Measurements from ENCODE around the gene ACADSB. TPM values are rescaled to one million over a fixed set of nuclear protein-coding genes. Genes with fewer than 3 reads are reported as not detected.

The ACADSB gene
- total RNA-seq, 1 experiment from 2014 or later = 12.8 TPM

DNA sequence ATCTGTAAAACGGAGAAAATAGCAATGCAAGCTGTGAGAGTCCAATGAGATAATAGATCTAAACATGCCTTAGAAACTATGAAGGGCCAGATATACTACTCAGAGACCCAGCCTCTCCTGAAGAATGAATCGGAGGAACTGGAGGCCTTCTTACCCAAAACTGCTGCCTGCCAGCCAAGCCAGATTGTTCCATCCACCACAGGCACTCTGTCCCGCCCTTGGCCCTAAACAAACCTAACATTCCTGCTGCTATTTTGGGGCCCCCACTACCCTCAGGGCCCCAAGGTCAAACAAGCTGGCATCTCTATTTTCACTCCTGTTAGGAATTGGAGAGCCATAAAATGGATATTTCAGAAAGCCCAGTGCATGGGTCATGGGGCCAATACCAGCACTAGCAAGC is 79.0 kb downstream of the ACADSB start:
- CTCF ChIA-PET = no interaction called here
- H3K79me2 ChIP-seq (ENCODE audit: low read depth) = no peaks in the 10 kb centered on the region
- no TSS peak for BruUV-seq (replicated peaks)
- no peak overlapping the region for H3K4me3 ChIP-seq
- TF ChIP-seq EZH2 (IDR thresholded peaks at IDR 0.05; ENCODE audit: low read depth) = no peak
- TF ChIP-seq, protein P1, sequence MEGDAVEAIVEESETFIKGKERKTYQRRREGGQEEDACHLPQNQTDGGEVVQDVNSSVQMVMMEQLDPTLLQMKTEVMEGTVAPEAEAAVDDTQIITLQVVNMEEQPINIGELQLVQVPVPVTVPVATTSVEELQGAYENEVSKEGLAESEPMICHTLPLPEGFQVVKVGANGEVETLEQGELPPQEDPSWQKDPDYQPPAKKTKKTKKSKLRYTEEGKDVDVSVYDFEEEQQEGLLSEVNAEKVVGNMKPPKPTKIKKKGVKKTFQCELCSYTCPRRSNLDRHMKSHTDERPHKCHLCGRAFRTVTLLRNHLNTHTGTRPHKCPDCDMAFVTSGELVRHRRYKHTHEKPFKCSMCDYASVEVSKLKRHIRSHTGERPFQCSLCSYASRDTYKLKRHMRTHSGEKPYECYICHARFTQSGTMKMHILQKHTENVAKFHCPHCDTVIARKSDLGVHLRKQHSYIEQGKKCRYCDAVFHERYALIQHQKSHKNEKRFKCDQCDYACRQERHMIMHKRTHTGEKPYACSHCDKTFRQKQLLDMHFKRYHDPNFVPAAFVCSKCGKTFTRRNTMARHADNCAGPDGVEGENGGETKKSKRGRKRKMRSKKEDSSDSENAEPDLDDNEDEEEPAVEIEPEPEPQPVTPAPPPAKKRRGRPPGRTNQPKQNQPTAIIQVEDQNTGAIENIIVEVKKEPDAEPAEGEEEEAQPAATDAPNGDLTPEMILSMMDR (conservative IDR thresholded peaks at IDR 0.05) = no peak
- intact Hi-C loops (cut with micrococcal nuclease; ENCODE audit: unreplicated experiment) = no loop called here
- H2AFZ ChIP-seq = no peak overlapping the region
- H3K9me3 ChIP-seq (ENCODE audit: insufficient read depth, low read depth) = no peaks in the 10 kb centered on the region
- H4K20me1 ChIP-seq (ENCODE audit: insufficient read depth) = no peaks in the 10 kb centered on the region
- no peak overlapping the region for H3K4me2 ChIP-seq
- H3K36me3 ChIP-seq (ENCODE audit: low read depth) = no peaks in the 10 kb centered on the region
- POLR2A ChIA-PET (ENCODE audit: unreplicated experiment) = no interaction called here
- no peak overlapping the region for H3K27ac ChIP-seq
- no peaks in the 10 kb centered on the region for H3F3A ChIP-seq (ENCODE audit: insufficient read depth, low read depth)
- DNase-seq = no peak
- no peaks in the 10 kb centered on the region for H3K9me2 ChIP-seq (ENCODE audit: insufficient read depth)
- H3K4me1 ChIP-seq (replicated peaks; ENCODE audit: insufficient read depth) = no peaks in the 10 kb centered on the region
- peaks cover 15% of the 10 kb centered on the region for H3K27me3 ChIP-seq (ENCODE audit: insufficient read depth, low read depth)

DNA sequence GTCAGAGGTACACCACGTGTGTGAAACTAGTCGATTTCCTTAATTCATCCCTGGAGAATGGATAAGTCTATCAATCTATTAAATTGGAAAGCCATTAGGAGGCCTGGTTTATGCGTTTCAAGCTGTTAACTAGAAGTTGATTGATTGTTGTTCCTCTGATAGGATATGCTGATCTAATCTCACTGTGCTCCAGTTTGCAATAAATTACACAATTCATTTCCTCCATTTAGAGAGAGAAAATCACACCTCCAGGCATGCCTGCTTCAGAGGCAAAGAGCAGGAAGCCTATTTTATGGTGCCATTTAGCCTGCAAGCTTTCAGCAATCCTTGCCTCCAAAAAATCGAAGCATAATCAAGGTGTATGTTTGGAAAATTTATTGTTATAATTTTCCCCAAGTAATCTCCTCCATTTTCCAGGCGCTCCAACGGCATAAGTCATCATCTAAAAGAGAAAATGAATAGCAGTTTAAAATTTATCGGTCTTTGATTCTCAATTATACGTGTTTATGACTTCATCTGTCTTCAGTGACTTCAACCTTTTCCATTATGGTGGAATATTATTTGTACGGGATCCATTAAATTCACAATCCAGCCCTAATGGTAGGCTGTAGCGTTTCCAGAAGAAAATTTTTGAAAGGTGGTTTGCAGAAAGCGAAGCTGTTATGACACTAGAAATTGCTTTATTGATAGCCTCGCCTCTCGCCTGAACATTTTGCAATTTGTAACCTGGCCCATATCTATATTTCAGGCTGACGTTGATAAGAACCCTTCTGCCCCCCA is 84.0 kb downstream of the ACADSB start:
- Histone ChIP-seq H3K4me1 (replicated peaks; ENCODE audit: insufficient read depth) (no peaks in the 10 kb centered on the region), H3F3A (ENCODE audit: insufficient read depth, low read depth) (no peaks in the 10 kb centered on the region), H2AFZ (no peak overlapping the region), H3K27me3 (ENCODE audit: insufficient read depth, low read depth) (peaks cover 39% of the 10 kb centered on the region), H3K9me3 (ENCODE audit: insufficient read depth, low read depth) (no peaks in the 10 kb centered on the region), H3K27ac (no peak overlapping the region), H3K4me3 (no peak overlapping the region), H3K9me2 (ENCODE audit: insufficient read depth) (no peaks in the 10 kb centered on the region), H3K36me3 (ENCODE audit: low read depth) (no peaks in the 10 kb centered on the region), H3K4me2 (no peak overlapping the region), H4K20me1 (ENCODE audit: insufficient read depth) (no peaks in the 10 kb centered on the region), H3K79me2 (ENCODE audit: low read depth) (no peaks in the 10 kb centered on the region)
- intact Hi-C loops (cut with micrococcal nuclease; ENCODE audit: unreplicated experiment) = no loop called here
- DNase-seq = no peak
- CTCF ChIA-PET = no interaction called here
- TF ChIP-seq, protein P1 (conservative IDR thresholded peaks at IDR 0.05) = no peak
- no peak for TF ChIP-seq EZH2 (IDR thresholded peaks at IDR 0.05; ENCODE audit: low read depth)
- POLR2A ChIA-PET (ENCODE audit: unreplicated experiment) = no interaction called here
- BruUV-seq (replicated peaks) = no TSS peak

DNA sequence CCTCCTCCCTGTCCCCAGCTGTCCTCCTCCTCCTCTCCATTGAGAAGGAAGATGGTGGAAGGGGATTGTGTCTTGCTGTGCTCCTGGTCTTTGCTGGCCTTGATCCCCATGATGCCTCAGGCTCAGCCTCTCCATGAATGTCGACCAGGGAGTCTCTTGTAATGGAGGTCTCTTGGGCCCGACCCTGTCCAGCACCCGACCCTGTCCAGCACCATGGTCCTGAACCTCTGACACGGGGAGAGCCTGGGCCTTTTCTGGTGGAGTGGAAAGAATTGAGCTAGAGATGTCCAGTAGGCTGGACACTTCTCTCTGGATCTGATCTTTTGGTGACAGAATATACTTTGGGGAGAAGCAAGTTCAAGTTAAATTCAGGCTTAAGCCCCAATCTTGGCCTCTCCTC is 84.7 kb downstream of the ACADSB start:
- H3K9me3 ChIP-seq (ENCODE audit: insufficient read depth, low read depth) = no peaks in the 10 kb centered on the region
- H3K9me2 ChIP-seq (ENCODE audit: insufficient read depth) = no peaks in the 10 kb centered on the region
- no peaks in the 10 kb centered on the region for H4K20me1 ChIP-seq (ENCODE audit: insufficient read depth)
- intact Hi-C loops (cut with micrococcal nuclease; ENCODE audit: unreplicated experiment) = no loop called here
- no TSS peak for BruUV-seq (replicated peaks)
- H3K4me1 ChIP-seq (replicated peaks; ENCODE audit: insufficient read depth) = no peaks in the 10 kb centered on the region
- no peak overlapping the region for H3K4me2 ChIP-seq
- H3K27ac ChIP-seq = no peak overlapping the region
- H3F3A ChIP-seq (ENCODE audit: insufficient read depth, low read depth) = no peaks in the 10 kb centered on the region
- H3K79me2 ChIP-seq (ENCODE audit: low read depth) = no peaks in the 10 kb centered on the region
- CTCF ChIA-PET = no interaction called here
- no peak overlapping the region for H2AFZ ChIP-seq
- H3K4me3 ChIP-seq = no peak overlapping the region
- DNase-seq = no peak
- peaks cover 39% of the 10 kb centered on the region for H3K27me3 ChIP-seq (ENCODE audit: insufficient read depth, low read depth)
- POLR2A ChIA-PET (ENCODE audit: unreplicated experiment) = no interaction called here
- no peak for TF ChIP-seq EZH2 (IDR thresholded peaks at IDR 0.05; ENCODE audit: low read depth)
- TF ChIP-seq, protein P1 (conservative IDR thresholded peaks at IDR 0.05) = no peak
- H3K36me3 ChIP-seq (ENCODE audit: low read depth) = no peaks in the 10 kb centered on the region
